NCI-H526 treated with DMSO at 0.1 percent for 48 hours (cell line): ENCODE measurements around the gene SCGB3A2.

Experiments used
- DNase-seq: peaks from one replicate; lab custom pipeline; 2025; lab: John Stamatoyannopoulos, UW

The SCGB3A2 gene

GRCh38 chr5:147906326-147907095 lies 28.0 kb downstream of the SCGB3A2 start, which contains the start of gene C5orf46:
TSS of gene C5orf46 (minus strand) at chr5:147906538. CDS start at chr5:147906501, 37 bp downstream.
- DNase-seq: no peak

GRCh38 chr5:147911427-147911826 lies 32.9 kb downstream of the SCGB3A2 start:
- DNase-seq: no peak

- no peak for DNase-seq
These were observed 33.5 kb downstream of the SCGB3A2 start for GRCh38 chr5:147912011-147912410.

GRCh38 chr5:147913786-147914185 lies 35.3 kb downstream of the SCGB3A2 start:
- DNase-seq: no peak

- DNase-seq: no peak
These were observed 39.7 kb downstream of the SCGB3A2 start for GRCh38 chr5:147918101-147918685.

- DNase-seq: no peak
These were observed 40.4 kb downstream of the SCGB3A2 start for GRCh38 chr5:147918899-147919298.

GRCh38 chr5:147920420-147921030 lies 42.0 kb downstream of the SCGB3A2 start:
- no peak for DNase-seq

GRCh38 chr5:147921136-147921535 lies 42.6 kb downstream of the SCGB3A2 start:
- DNase-seq: no peak

GRCh38 chr5:147925020-147925419 lies 46.5 kb downstream of the SCGB3A2 start:
- DNase-seq: no peak

- no peak for DNase-seq
These were observed 49.4 kb downstream of the SCGB3A2 start for GRCh38 chr5:147927901-147928300.

- no peak for DNase-seq
These were observed 52.3 kb downstream of the SCGB3A2 start for GRCh38 chr5:147930769-147931168.
